ENCODE data around the gene TBC1D3I.

- TF ChIP-seq, protein P1, sequence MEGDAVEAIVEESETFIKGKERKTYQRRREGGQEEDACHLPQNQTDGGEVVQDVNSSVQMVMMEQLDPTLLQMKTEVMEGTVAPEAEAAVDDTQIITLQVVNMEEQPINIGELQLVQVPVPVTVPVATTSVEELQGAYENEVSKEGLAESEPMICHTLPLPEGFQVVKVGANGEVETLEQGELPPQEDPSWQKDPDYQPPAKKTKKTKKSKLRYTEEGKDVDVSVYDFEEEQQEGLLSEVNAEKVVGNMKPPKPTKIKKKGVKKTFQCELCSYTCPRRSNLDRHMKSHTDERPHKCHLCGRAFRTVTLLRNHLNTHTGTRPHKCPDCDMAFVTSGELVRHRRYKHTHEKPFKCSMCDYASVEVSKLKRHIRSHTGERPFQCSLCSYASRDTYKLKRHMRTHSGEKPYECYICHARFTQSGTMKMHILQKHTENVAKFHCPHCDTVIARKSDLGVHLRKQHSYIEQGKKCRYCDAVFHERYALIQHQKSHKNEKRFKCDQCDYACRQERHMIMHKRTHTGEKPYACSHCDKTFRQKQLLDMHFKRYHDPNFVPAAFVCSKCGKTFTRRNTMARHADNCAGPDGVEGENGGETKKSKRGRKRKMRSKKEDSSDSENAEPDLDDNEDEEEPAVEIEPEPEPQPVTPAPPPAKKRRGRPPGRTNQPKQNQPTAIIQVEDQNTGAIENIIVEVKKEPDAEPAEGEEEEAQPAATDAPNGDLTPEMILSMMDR (IDR thresholded peaks at IDR 0.05), result no peak
- TF ChIP-seq EZH2 (IDR thresholded peaks at IDR 0.05; ENCODE audit: borderline replicate concordance, insufficient read depth, low read depth, low read length, poor library complexity, severe bottlenecking), result no peak
These were observed 52.1 kb downstream of the TBC1D3I start for GRCh38 chr17:36212272-36212605.
